ENCODE results near the gene RBM4.
"Not testable (repeated sequence)": the region's sequence is repeated elsewhere in the genome, so short reads cannot be mapped to it uniquely, and the experiment has no call there.

Gene RBM4, protein sequence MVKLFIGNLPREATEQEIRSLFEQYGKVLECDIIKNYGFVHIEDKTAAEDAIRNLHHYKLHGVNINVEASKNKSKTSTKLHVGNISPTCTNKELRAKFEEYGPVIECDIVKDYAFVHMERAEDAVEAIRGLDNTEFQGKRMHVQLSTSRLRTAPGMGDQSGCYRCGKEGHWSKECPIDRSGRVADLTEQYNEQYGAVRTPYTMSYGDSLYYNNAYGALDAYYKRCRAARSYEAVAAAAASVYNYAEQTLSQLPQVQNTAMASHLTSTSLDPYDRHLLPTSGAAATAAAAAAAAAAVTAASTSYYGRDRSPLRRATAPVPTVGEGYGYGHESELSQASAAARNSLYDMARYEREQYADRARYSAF

DNA sequence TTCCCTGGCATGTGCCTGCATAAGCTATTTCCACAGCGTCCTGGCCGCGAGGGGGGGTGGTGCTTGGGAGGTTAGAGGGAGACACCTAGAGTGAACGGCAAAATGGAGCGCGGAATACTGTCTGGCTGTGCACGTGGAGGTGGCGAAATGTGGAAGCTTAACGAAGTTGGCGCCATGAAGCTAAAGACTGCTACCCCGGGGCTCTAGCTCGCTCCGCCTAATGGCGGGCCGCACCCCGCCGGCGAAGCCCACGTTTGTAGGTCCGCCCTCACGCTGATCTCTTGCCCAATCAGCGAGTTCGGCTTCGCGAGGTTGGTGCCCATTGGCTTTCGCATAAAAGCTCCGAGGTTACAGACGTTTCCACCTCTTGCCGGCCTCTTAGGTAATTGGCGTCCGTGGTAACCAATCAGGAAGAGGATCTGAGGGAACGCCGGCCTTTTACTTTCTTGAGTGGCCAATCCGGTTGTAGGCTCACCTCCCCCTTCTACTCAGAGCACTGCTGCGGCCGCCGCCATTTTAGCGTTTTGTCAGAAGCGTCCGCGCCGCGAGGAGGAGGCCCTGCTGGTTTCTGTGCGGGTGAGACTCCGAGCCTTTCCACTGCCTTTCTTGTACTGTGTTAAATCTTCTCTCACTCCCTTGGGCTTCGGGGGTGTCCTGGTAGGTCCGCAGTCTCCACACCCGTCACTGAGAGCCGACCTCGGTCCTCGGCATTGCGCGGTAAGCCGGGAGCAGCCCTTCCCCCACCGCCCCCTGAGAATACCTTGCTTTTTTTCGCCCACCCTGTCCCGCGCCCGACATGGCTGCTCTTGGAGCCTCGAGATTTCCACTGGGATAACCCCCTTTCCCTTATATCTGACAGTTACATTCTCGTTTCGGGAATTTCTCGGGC is at the start of gene RBM4:
Gene RBM4, plus strand, starts transcription at position 527 of the 889 bp plus-strand sequence. CDS start 1,009 bp downstream, outside the sequence.
- peak; percentile 97 for DNase-seq

DNA sequence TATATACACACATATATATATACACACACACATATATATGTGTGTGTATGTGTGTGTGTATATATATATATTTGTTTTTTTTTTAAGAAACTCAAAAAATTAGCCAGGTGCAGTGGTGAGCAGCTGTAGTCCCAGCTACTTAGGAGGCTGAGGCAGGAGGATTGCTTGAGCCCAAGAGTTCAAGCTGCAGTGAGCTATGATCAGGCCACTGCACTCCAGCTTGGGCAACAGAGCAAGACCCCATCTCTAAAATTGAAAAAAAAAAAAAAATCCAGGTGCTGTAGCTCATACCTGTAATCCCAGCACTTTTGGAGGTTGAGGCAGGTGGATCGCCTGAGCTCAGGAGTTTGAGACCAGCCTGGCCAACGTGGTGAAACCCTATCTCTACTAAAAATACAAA is 49.2 kb upstream of the RBM4 start:
- not testable (repeated sequence) for DNase-seq

DNA sequence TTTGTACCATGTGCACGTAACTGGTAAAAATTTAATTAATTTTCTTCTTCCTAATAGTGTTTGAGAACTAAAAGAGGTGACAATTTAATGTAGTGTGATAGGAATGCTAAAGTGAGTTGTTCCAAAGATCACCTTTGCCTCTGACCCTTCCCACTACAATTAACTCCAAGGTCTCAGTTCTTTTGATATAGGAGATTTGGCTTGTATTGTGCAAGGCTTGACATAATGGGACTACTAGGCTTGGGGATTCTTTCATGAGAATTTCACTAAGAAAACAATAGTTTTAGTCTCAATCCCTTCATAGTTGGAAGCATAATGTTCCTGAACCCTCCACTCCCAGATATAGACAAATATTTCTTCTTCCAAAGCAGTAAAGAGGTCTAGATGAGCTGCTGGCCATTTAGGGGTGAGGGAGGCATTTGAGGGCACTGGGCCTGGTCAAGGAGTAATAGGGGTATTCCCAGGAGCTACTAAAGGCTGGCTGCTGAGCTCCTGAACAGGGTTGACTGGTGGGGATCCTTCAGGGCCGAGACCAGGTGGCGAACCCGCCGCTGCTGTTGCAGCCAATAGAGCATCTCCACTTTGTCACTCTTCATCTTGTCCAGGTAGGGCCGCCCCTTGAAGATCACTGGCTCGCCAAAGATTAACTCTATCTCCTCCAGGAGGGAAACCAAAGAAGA is 48.4 kb upstream of the RBM4 start:
- DNase-seq = no peak

DNA sequence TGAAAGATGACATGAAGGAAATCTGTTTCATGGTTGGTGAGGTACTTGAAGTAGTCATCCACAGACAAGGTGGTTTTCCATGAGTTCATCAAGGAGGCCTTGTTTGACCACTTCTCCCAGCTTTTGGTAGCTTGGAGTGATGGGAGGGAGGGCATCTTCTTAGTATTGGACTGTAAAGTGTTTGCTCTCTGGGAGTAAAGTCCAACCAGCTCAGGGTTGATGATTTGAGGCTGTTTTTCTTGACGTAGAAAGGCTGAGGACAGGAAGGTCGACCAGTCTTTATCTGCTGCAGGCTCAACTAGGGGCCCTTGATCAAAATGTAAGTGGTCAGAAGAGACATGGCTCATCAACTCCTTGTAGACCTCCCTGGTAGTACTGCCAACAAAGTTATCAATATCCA is 47.3 kb upstream of the RBM4 start:
- DNase-seq = no peak

DNA sequence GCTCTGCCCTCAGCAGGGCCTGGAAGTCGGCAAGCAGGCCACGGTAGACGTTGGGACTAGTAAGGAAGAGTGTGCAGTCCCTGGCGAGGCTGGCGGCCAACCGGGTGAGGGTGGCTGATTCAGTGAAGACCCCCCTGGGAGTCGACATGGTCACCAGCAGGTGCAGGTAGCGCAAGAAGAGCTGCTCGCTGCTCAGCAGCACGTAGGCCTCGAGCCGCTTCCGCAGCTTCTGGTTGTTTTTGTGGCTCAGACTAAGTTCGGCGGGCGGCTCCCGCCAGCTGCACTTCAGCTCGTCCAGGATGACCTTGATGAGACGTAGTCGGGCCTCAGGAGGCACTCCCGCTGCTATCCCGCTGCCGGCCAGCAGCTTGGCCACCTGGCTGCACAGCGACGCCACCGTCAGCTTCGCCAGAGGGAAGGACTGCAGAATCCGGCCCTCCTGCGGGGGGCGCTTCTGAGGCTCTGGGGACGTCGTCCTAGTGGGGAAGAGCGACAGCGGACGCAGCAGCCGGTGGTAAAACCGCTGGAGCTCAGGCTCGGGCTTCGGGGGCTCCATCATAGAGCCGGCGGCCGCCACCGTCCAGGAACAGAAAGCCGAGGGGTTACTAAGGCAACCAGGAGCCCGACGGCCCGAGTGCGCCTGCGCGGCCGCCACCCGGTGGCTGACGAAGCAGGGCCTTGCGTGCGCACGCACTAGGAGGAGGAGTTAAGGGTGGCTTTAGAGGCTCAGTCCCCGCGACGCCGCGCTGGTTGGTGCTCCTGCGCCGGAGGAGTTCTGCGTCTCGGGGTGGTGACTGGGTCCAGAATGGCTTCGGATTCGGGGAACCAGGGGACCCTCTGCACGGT is 45.8 kb upstream of the RBM4 start, which contains the start of the genes CCDC87 and CCS:
Gene CCDC87, minus strand, starts transcription at position 607 of the 846 bp plus-strand sequence. Its CDS starts 48 bp downstream, at position 559.
Gene CCS, plus strand, starts transcription at position 729 of the 846 bp plus-strand sequence. Its CDS starts 77 bp downstream, at position 806.
- DNase-seq = peak; percentile 98

DNA sequence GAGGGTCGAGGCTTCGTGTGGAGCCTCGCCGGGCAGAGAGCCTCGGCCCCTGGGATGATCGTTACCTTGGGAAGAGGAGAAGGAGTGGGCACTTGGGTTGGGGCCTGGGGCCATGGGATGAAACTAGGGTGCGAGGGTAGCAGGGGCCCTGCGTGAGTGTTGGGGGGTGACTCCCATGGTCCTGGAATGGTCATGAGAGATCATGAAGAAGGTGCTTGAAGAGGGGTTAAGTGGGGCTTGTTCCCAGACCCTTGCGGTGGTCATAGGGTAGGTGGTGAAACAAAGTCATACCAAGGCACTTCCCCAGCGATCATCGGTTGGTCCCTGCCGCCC is 45.2 kb upstream of the RBM4 start:
- DNase-seq = no peak

DNA sequence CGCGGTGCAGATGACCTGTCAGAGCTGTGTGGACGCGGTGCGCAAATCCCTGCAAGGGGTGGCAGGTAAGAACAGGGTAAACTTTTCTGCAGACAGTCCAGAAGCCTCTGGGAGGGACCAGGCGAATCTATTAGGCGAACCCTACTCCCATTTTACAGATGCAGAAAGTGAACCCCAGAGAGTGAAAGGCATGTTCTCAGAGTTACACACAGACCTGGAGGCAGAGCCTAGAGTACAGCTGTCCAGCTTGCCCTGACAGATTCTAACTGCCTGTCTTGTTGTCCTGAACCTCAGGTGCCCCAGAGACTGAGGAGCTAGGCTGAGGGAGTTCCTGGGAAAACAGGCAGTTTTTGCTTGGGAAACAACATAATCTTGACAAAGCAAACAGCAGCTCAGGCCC is 44.9 kb upstream of the RBM4 start:
- DNase-seq = no peak

DNA sequence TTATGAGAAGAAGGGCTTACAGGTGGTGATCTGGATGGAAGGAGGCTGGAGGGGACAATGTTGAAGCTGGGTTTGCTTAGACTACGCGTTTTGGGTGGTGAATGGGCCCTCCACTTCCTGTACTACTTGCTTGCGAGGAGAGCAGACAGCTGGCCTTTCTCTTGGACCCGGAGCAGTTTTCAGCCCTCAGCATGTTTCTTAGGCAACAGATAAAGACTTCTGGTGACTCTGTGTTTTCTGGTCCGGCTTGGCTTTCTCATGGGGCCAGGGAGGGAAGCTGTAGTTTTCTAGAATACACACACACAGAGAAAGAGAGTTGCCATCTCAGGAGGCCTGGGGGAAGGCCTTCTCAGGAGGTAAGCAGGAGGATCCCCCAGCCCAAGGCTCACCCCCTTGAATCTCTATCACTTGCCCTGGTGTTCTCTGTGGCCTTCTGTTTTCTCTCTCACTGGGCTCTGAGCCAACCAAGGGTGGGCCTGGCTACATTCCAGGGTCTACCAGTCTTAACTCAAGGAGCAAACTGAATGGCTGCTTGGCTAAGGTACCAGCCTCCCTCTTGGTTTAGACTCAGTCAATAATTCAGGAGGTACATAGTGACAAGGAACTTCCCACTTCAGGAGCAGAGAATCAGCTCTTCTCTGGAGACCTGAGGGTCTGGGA is 43.1 kb upstream of the RBM4 start:
- no peak for DNase-seq

DNA sequence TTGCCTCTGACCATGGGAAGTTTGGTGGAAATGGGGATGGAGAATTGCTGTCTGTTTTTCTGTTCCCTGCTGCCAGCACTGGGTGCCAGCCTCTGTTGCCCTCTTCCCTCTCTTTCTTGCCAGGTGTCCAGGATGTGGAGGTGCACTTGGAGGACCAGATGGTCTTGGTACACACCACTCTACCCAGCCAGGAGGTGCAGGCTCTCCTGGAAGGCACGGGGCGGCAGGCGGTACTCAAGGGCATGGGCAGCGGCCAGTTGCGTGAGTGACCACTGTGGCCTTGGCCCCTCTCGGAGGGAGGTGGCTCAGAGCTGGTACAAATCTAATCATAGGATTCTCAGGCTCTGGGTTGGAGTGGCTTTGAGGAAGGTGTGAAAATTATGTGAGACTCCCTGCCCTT is 39.5 kb upstream of the RBM4 start:
- DNase-seq = no peak

DNA sequence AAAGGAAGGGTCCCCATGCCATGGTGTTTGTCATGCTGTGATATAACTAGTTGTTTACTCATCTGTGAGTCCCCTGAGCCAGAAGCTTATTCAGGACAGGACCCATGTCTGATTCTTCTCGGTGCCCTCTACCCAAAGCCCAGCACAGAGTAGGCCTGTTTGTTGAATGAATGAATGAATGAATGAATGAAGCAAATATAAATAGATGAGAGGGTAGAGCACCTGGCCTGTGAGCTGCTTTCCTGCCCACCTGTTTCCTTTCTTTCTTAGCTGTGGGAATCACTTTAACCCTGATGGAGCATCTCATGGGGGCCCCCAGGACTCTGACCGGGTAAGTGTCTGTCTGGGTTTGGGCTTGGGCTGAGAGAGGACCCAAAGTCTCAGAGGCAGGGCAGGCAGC is 38.3 kb upstream of the RBM4 start:
- DNase-seq = no peak

DNA sequence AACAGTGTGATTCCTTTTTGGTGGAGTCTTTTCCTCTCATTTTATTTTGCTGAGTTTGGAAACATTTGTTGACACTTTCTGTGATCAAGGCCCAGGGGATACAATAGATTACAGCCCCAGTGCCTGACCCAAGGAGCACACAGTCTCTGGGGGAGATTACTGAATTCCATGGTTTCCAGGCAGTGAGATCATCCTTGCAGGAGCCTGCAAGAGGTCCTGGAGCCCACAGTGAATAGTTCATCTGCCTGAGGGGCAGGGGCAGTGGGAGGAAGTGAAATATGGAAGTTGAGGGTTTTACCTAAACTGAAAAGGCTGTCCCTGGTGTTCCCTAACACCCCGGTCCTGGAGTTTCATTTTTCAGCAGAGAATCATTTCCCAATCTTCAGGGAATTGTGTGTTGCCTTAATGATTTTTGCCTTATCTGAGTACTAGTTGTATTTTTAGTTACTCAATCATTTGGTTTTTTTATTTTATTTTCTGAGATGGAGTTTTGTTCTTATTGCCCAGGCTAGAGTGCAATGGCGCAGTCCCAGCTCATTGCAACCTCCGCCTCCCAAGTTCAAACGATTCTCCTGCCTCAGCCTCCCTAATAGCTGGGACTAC is 37.8 kb upstream of the RBM4 start:
- no peak for DNase-seq

DNA sequence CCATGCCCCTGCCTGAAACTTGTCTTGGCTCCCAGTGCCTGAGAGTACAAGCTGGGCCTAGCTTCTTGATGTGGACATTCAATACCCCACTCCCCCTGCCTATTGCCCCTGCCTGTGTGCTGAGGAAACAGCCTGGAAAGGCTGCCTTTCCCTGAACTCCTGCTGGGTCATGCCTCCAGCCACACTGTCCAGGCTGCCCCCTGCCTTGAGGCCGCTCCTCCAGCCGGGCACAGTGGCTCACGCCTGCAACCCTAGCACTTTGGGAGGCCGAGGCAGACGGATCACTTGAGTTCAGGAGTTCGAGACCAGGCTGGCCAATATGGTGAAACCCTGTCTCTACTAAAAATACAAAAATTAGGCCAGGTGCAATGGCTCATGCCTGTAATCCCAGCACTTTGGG is 35.4 kb upstream of the RBM4 start:
- DNase-seq = no peak

DNA sequence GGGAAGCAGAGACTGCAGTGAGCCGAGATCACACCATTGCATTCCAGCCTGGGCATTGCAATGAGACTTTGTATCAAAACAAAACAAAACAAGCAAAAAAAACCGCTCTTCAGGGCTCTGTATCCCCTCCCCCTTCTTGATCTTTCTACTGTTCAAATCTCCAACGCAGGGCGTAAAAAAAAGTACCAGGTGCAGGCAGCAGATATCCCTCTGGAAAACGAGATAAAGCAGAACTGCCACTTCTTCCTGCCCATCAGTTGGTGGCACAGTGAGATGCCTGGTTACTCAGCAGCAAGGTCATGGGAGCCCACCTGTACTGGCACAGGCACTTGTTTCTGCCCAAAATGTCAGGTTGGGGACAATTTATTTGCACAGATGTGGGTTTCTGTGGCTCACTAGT is 34.3 kb upstream of the RBM4 start:
- no peak for DNase-seq

DNA sequence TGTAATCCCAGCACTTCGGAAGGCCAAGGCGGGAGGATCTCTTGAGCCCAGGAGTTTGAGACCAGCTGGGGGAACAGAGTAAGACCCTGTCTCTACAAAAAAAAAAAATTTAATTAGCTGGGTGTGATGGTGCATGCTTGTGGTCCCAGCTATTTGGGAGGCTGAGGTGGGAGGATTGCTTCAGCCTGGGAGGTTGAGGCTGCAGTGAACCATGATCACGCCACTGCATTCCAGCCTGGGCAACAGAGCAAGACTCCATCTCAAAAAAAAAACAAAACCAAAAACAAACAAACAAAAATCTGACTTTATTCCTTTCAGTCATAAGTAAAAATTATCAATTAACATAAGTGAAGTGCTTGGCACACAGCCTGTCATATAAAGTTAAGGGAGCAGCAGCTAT is 31.9 kb upstream of the RBM4 start:
- DNase-seq = not testable (repeated sequence)

DNA sequence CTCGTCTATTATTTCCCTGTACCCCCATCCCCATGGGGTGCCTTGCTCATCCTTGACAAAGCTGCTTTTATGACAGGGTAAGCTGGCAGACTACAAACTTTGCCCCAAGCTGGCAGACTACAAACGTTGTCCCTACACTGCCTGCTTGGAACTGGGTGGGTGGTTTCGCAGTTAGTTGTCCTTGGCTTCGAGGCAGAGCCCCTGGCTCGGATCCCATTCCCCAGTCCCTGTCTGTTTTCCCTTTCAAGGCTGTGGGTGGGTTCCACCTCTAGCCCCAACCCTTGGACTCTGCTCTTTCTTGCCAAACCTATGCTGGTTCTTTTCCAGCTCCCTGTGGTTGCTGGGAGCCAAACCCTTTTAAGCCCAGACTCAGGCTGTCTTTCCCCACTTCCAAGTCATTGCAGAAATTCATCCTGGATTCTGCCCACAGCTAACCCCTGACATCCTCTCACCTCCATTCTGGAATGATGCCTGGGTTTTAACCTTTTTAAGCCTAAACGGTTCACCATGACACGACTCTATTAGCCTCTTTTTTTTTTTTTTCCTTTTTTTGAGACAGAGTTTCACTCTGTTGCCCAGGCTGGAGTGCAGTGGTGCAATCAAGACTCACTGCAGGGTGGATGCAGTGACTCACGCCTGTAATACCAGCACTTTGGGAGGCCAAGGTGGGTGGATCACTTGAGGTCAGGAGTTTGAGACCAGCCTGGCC is 31.2 kb upstream of the RBM4 start:
- DNase-seq = peak; percentile 85

DNA sequence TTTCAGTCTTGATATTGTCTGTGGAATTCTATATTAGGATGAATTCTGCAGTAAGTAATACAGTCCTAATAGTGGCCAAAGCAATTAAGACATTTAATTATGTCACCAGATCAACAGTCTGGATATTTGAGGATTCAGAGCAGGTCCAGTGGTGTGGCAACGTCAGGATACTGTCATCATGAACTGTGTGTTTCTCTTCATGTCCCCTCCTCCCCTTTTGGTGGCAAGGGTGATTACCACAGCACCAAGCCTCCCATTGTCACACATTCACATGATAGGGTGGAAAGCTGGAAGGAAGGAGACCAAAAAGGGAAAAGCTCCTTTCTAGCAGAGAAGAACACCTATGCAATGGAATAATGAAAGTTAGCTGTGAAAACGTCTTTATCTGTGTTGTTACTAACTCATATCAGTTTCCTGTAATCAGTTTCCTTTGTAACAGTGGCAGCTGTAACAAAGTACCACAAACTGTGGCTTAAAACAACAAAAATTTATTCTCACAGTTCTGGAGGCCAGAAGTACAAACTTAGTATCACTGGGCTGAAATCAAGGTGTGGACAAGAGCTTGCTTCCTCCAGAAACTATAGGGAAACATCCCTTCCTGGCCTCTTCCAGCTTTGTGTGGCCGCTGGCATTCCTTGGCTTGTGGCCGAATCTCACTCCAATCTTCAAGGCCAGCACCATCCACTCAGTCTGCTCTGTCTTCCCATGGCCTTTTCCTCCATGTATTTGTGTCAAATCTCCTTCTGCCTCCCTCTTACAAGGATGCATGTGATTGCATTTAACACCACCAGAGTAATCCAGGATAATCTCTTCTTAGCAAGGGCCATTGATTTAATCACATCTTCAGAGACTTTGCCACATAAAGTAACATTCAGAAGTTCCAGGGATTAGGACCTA is 28.5 kb upstream of the RBM4 start:
- DNase-seq = no peak

DNA sequence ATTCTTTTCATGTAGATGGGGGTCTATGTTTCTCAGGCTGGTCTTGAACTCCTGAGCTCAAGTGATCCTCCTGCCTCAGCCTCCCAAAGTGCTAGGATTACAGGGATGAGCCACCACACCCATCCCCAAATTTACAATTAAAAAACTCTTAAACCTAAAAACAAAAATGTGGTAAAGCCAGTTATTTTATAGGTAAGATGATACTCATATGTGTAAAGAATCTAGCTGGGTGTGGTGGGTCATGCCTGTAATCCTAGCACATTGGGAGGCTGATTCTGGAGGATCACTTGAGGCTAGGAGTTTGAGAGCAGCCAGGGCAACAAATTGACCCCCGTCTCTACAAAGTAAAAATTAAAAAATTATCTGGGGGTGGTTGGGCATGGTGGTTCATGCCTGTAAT is 26.0 kb upstream of the RBM4 start:
- DNase-seq = no peak

DNA sequence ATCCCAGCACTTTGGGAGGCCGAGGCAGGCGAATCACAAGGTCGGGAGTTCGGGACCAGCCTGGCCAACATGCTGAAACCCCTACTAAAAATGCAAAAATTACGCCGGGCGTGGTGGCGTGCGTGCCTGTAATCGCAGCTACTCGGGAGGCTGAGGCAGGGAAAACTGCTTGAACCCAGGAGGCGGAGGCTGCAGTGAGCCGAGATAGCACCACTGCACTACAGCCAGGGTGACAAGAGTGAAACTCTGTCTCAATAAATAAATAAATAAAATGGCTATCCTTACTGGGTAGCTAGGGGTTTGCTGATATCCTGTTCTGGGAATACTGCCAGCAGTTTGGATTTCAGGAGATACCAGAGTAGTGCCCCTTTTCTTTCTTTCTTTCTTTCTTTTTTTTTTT is 24.4 kb upstream of the RBM4 start:
- DNase-seq = no peak

DNA sequence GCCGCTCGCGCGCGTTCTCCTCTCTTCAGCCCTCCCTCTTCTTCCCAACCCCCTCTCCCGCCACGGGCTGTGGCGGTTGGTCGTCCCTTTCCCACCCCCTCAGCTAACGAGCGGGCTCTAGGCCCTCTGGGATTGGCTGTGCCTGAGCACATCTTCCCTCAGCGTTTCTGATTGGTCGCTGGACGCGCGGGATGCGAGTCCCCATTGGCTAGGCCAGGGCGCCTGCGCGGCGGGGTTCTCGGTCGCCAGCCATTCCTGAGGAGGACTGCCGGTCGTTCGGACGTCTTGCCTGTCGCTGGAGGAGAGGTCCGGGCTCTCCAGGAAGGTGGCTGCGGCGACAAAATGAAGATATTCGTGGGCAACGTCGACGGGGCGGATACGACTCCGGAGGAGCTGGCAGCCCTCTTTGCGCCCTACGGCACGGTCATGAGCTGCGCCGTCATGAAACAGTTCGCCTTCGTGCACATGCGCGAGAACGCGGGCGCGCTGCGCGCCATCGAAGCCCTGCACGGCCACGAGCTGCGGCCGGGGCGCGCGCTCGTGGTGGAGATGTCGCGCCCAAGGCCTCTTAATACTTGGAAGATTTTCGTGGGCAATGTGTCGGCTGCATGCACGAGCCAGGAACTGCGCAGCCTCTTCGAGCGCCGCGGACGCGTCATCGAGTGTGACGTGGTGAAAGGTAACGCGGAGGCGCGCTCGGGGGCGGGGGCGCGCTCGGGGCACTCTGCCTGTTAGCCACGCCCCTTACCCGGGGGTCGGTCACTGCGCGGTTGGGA is 21.9 kb upstream of the RBM4 start, which contains the start of gene RBM14:
Gene RBM14, plus strand, starts transcription at position 252 of the 776 bp plus-strand sequence. Its CDS starts 91 bp downstream, at position 343.
- DNase-seq = peak; percentile 99

All from right forelimb (tissue), 1 donor.